ENCODE results near the gene IQSEC1. TPM values are rescaled to one million over a fixed set of nuclear protein-coding genes. Genes with fewer than 3 reads are reported as not detected.

Gene IQSEC1
- total RNA-seq, 1 experiment from 2014 or later: 13.3 TPM

DNA sequence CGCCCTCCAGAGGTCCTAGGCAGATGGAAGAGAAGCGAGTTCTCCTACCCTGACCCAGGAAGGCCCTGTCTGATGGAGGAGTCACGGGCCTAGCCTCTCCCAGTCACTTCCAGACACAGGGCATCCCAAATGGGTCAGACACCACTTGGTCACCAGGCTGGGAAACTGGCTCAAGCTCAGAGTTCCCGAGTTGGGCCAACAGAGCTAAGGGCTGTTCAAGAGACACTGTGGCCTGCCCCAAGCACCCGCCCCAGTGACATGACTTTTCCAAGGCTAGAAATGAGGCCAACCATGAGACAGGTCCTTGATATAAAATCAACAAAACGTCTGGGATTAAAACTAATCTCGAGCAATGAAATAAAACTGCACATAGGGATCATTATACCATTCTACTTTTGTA is 113.8 kb downstream of the IQSEC1 start:
- CTCF ChIA-PET: interaction anchor here (1.2 kb wide), 1 partner anchor 10 kb away, joined by 3 read pairs; no protein-coding TSS in a partner anchor
- BruUV-seq (replicated peaks): no TSS peak
- intact Hi-C loops (cut with micrococcal nuclease; ENCODE audit: unreplicated experiment): no loop called here

GRCh38 chr3:12957824-12958792 is 115.1 kb downstream of the IQSEC1 start:
- no peak for DNase-seq
- CTCF ChIA-PET: no interaction called here
- Mint-ChIP-seq H3K9me3 (ENCODE audit: low read depth, unreplicated experiment) (no peaks in the 10 kb centered on the region), H3K36me3 (ENCODE audit: insufficient read depth, unreplicated experiment) (peaks cover 4% of the 10 kb centered on the region), H3K4me3 (ENCODE audit: low read depth, unreplicated experiment) (no peak overlapping the region), H3K27me3 (ENCODE audit: unreplicated experiment) (no peaks in the 10 kb centered on the region), H3K4me1 (ENCODE audit: low read depth, unreplicated experiment) (no peaks in the 10 kb centered on the region), H3K27ac (ENCODE audit: unreplicated experiment) (no peak overlapping the region)
- intact Hi-C loops (cut with micrococcal nuclease; ENCODE audit: unreplicated experiment): no loop called here
- BruUV-seq (replicated peaks): no TSS peak
- TF ChIP-seq, protein P1, sequence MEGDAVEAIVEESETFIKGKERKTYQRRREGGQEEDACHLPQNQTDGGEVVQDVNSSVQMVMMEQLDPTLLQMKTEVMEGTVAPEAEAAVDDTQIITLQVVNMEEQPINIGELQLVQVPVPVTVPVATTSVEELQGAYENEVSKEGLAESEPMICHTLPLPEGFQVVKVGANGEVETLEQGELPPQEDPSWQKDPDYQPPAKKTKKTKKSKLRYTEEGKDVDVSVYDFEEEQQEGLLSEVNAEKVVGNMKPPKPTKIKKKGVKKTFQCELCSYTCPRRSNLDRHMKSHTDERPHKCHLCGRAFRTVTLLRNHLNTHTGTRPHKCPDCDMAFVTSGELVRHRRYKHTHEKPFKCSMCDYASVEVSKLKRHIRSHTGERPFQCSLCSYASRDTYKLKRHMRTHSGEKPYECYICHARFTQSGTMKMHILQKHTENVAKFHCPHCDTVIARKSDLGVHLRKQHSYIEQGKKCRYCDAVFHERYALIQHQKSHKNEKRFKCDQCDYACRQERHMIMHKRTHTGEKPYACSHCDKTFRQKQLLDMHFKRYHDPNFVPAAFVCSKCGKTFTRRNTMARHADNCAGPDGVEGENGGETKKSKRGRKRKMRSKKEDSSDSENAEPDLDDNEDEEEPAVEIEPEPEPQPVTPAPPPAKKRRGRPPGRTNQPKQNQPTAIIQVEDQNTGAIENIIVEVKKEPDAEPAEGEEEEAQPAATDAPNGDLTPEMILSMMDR (IDR thresholded peaks at IDR 0.05; ENCODE audit: unreplicated experiment): no peak

More for the DNA sequence above, 113.8 kb downstream of the IQSEC1 start:
- H3K27me3 Mint-ChIP-seq (ENCODE audit: unreplicated experiment): no peaks in the 10 kb centered on the region
- no peaks in the 10 kb centered on the region for H3K4me1 Mint-ChIP-seq (ENCODE audit: low read depth, unreplicated experiment)
- H3K27ac Mint-ChIP-seq (ENCODE audit: unreplicated experiment): no peak overlapping the region
- no peak overlapping the region for H3K4me3 Mint-ChIP-seq (ENCODE audit: low read depth, unreplicated experiment)
- TF ChIP-seq, protein P1 (IDR thresholded peaks at IDR 0.05; ENCODE audit: unreplicated experiment): no peak
- no peaks in the 10 kb centered on the region for H3K9me3 Mint-ChIP-seq (ENCODE audit: low read depth, unreplicated experiment)
- peaks cover 4% of the 10 kb centered on the region for H3K36me3 Mint-ChIP-seq (ENCODE audit: insufficient read depth, unreplicated experiment)
- DNase-seq: no peak

- Mint-ChIP-seq H3K4me1 (ENCODE audit: low read depth, unreplicated experiment) (no peaks in the 10 kb centered on the region), H3K27ac (ENCODE audit: unreplicated experiment) (no peak overlapping the region)
Observed at GRCh38 chr3:12957339-12957738, 115.9 kb downstream of the IQSEC1 start.

DNA sequence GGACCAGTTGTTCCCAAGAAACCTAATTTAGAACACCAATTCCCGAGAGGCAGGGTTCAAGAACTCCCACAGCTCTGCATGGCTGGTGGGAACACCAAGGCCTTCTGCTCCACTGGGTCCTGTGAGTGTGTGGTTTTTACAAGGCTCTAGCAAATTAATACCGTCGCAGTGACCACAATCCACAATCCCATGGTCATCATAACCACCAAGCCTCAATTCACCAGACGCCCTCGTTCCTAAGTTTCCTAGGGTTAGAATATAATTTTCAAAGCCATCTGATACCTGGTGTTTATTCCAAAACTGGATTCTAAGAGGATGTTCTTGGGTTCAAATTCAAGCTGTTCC is 116.9 kb downstream of the IQSEC1 start:
- DNase-seq: no peak
- no TSS peak for BruUV-seq (replicated peaks)
- Mint-ChIP-seq H3K4me1 (ENCODE audit: low read depth, unreplicated experiment) (no peaks in the 10 kb centered on the region), H3K27me3 (ENCODE audit: unreplicated experiment) (no peaks in the 10 kb centered on the region), H3K9me3 (ENCODE audit: low read depth, unreplicated experiment) (no peaks in the 10 kb centered on the region), H3K36me3 (ENCODE audit: insufficient read depth, unreplicated experiment) (peaks cover 4% of the 10 kb centered on the region), H3K4me3 (ENCODE audit: low read depth, unreplicated experiment) (no peak overlapping the region), H3K27ac (ENCODE audit: unreplicated experiment) (no peak overlapping the region)
- CTCF ChIA-PET: no interaction called here
- intact Hi-C loops (cut with micrococcal nuclease; ENCODE audit: unreplicated experiment): no loop called here
- TF ChIP-seq, protein P1 (IDR thresholded peaks at IDR 0.05; ENCODE audit: unreplicated experiment): no peak

More at GRCh38 chr3:12957339-12957738, 115.9 kb downstream of the IQSEC1 start:
- H3K9me3 Mint-ChIP-seq (ENCODE audit: low read depth, unreplicated experiment): no peaks in the 10 kb centered on the region
- no peak for DNase-seq
- CTCF ChIA-PET: no interaction called here
- no TSS peak for BruUV-seq (replicated peaks)
- intact Hi-C loops (cut with micrococcal nuclease; ENCODE audit: unreplicated experiment): no loop called here
- H3K36me3 Mint-ChIP-seq (ENCODE audit: insufficient read depth, unreplicated experiment): peaks cover 4% of the 10 kb centered on the region
- TF ChIP-seq, protein P1 (IDR thresholded peaks at IDR 0.05; ENCODE audit: unreplicated experiment): no peak
- no peak overlapping the region for H3K4me3 Mint-ChIP-seq (ENCODE audit: low read depth, unreplicated experiment)
- H3K27me3 Mint-ChIP-seq (ENCODE audit: unreplicated experiment): no peaks in the 10 kb centered on the region
